T-helper 2 cell (primary cell): ENCODE results near the gene FUT1.
A peak's percentile ranks its signal among the peaks of the same experiment; 100 is the strongest.

Experiments
- DNase-seq, 5 experiments: peaks; one replicate each; pipeline versions ENCODE4 v3.0.0 to v3.0.0-alpha.2; 2012 to 2022

The FUT1 gene

GRCh38 chr19:48715681-48716171 lies 36.7 kb downstream of the FUT1 start:
- DNase-seq: no peak

- DNase-seq: no peak
Measured at GRCh38 chr19:48714759-48715675, 37.4 kb downstream of the FUT1 start.

- peak; percentile 90 to 100 (median 96) for DNase-seq
Measured at GRCh38 chr19:48713864-48714755, 38.3 kb downstream of the FUT1 start.

- DNase-seq: peak in 1 of 5 experiments; percentile 25
Measured at GRCh38 chr19:48713041-48713863, 39.2 kb downstream of the FUT1 start.

GRCh38 chr19:48711106-48711662 lies 41.3 kb downstream of the FUT1 start:
- DNase-seq: no peak

- no peak for DNase-seq
Measured at GRCh38 chr19:48708471-48708870, 44.0 kb downstream of the FUT1 start.

- no peak for DNase-seq
Measured at GRCh38 chr19:48705431-48705830, 47.0 kb downstream of the FUT1 start.

GRCh38 chr19:48703316-48703715 lies 49.1 kb downstream of the FUT1 start:
- DNase-seq: no peak

GRCh38 chr19:48702701-48703100 lies 49.7 kb downstream of the FUT1 start:
- no peak for DNase-seq

GRCh38 chr19:48698046-48698445 lies 54.4 kb downstream of the FUT1 start:
- DNase-seq: no peak
